Measurements from ENCODE around the gene RAP2A.

Gene RAP2A

GRCh38 chr13:97478247-97478646 is 44.3 kb downstream of the RAP2A start:
- TF ChIP-seq POLR2AphosphoS5 (IDR thresholded peaks at IDR 0.05; ENCODE audit: low read depth, low read length) = no peak
- TF ChIP-seq TAF1 (IDR thresholded peaks at IDR 0.05; ENCODE audit: borderline replicate concordance, insufficient read depth, low read length) = no peak
- TF ChIP-seq FOXP2 (optimal IDR thresholded peaks at IDR 0.05; ENCODE audit: borderline replicate concordance, extremely low read depth, extremely low read length, insufficient read depth) = no peak
- TF ChIP-seq, protein P1, sequence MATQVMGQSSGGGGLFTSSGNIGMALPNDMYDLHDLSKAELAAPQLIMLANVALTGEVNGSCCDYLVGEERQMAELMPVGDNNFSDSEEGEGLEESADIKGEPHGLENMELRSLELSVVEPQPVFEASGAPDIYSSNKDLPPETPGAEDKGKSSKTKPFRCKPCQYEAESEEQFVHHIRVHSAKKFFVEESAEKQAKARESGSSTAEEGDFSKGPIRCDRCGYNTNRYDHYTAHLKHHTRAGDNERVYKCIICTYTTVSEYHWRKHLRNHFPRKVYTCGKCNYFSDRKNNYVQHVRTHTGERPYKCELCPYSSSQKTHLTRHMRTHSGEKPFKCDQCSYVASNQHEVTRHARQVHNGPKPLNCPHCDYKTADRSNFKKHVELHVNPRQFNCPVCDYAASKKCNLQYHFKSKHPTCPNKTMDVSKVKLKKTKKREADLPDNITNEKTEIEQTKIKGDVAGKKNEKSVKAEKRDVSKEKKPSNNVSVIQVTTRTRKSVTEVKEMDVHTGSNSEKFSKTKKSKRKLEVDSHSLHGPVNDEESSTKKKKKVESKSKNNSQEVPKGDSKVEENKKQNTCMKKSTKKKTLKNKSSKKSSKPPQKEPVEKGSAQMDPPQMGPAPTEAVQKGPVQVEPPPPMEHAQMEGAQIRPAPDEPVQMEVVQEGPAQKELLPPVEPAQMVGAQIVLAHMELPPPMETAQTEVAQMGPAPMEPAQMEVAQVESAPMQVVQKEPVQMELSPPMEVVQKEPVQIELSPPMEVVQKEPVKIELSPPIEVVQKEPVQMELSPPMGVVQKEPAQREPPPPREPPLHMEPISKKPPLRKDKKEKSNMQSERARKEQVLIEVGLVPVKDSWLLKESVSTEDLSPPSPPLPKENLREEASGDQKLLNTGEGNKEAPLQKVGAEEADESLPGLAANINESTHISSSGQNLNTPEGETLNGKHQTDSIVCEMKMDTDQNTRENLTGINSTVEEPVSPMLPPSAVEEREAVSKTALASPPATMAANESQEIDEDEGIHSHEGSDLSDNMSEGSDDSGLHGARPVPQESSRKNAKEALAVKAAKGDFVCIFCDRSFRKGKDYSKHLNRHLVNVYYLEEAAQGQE (IDR thresholded peaks at IDR 0.05; ENCODE audit: insufficient read depth in 1 of 2, low read depth in 2 of 2, low read length in 2 of 2) = no peak
- no peak for TF ChIP-seq SIN3A (IDR thresholded peaks at IDR 0.05; ENCODE audit: borderline replicate concordance, insufficient read depth, low read length)

- no peak for TF ChIP-seq TAF1 (IDR thresholded peaks at IDR 0.05; ENCODE audit: borderline replicate concordance, insufficient read depth, low read length)
These were observed 49.5 kb downstream of the RAP2A start for GRCh38 chr13:97483465-97483864.

- TF ChIP-seq SIN3A (IDR thresholded peaks at IDR 0.05; ENCODE audit: borderline replicate concordance, insufficient read depth, low read length) = no peak
- TF ChIP-seq, protein P1 (IDR thresholded peaks at IDR 0.05; ENCODE audit: insufficient read depth in 1 of 2, low read depth in 2 of 2, low read length in 2 of 2) = no peak
- no peak for TF ChIP-seq FOXP2 (optimal IDR thresholded peaks at IDR 0.05; ENCODE audit: borderline replicate concordance, extremely low read depth, extremely low read length, insufficient read depth)
- TF ChIP-seq TAF1 (IDR thresholded peaks at IDR 0.05; ENCODE audit: borderline replicate concordance, insufficient read depth, low read length) = no peak
- TF ChIP-seq POLR2AphosphoS5 (IDR thresholded peaks at IDR 0.05; ENCODE audit: low read depth, low read length) = no peak
These were observed 50.3 kb downstream of the RAP2A start for GRCh38 chr13:97484301-97484700.

DNA sequence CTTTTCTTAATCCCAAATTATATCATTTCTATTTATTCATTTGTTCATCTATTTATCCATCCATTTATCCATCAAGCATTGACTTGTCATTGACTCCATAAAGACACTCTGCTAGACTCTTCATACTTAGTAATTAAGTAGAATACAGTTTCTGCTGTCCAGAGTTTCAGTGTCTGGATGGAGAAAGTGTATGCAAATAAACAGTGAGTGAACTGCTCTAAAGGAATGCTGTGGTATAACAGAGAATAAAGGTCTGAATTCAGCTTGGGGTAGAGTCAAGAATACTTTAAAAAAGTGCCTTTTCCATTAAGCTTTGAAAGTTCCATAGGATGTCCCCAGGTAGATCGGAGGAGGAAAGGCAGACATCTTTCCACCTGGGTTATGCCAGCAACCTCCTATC is 51.4 kb downstream of the RAP2A start:
- TF ChIP-seq, protein P1 (IDR thresholded peaks at IDR 0.05; ENCODE audit: insufficient read depth in 1 of 2, low read depth in 2 of 2, low read length in 2 of 2) = no peak
- no peak for TF ChIP-seq FOXP2 (optimal IDR thresholded peaks at IDR 0.05; ENCODE audit: borderline replicate concordance, extremely low read depth, extremely low read length, insufficient read depth)
- TF ChIP-seq SIN3A (IDR thresholded peaks at IDR 0.05; ENCODE audit: borderline replicate concordance, insufficient read depth, low read length) = no peak
- no peak for TF ChIP-seq TAF1 (IDR thresholded peaks at IDR 0.05; ENCODE audit: borderline replicate concordance, insufficient read depth, low read length)

GRCh38 chr13:97490702-97491307 is 56.8 kb downstream of the RAP2A start:
- TF ChIP-seq POLR2AphosphoS5 (IDR thresholded peaks at IDR 0.05; ENCODE audit: low read depth, low read length) (no peak), SIN3A (IDR thresholded peaks at IDR 0.05; ENCODE audit: borderline replicate concordance, insufficient read depth, low read length) (no peak), TAF1 (IDR thresholded peaks at IDR 0.05; ENCODE audit: borderline replicate concordance, insufficient read depth, low read length) (no peak), FOXP2 (optimal IDR thresholded peaks at IDR 0.05; ENCODE audit: borderline replicate concordance, extremely low read depth, extremely low read length, insufficient read depth) (no peak)
- TF ChIP-seq, protein P1 (IDR thresholded peaks at IDR 0.05; ENCODE audit: insufficient read depth in 1 of 2, low read depth in 2 of 2, low read length in 2 of 2) = no peak

Data from PFSK-1 (cell line).